WTC11 (cell line): ENCODE measurements around the gene ASTN1. TPM values are rescaled to one million over a fixed set of nuclear protein-coding genes. Genes with fewer than 3 reads are reported as not detected.

Experiments
- ATAC-seq: fragments of 200-7000 bp; cut with Tn5 transposase; 2 replicates; pipeline ENCODE4 v1.10.0; 2021; ENCODE audit warnings: mild to moderate bottlenecking, moderate library complexity
- CTCF ChIA-PET: fragments of 300-600 bp; sonication (Branson Sonifier 250); formaldehyde crosslinking; loops from one replicate; lab custom pipeline; 2021; ENCODE audit warnings: antibody characterized with exemption; lab: Charles Lee
- POLR2A ChIA-PET: fragments of 350-600 bp; sonication (Branson Sonifier 250); formaldehyde crosslinking; loops from one replicate; lab custom pipeline; 2021; ENCODE audit warnings: antibody characterized with exemption; lab: Charles Lee
- DNase-seq: peaks from one replicate; pipeline ENCODE4 v3.0.0; 2021; ENCODE audit warnings: low spot score
- H3K27ac Mint-ChIP-seq: 2 replicates; pipeline ENCODE4 v1.8.0; 2021; ENCODE audit warnings: mixed read lengths
- H3K27me3 Mint-ChIP-seq: 2 replicates; pipeline ENCODE4 v1.8.0; 2021; ENCODE audit warnings: low read depth, mild to moderate bottlenecking, moderate library complexity, mixed read lengths
- H3K36me3 Mint-ChIP-seq: 2 replicates; pipeline ENCODE4 v1.8.0; 2021; ENCODE audit warnings: mixed read lengths
- H3K4me1 Mint-ChIP-seq: 2 replicates; pipeline ENCODE4 v1.8.0; 2022; ENCODE audit warnings: mixed read lengths
- H3K4me3 Mint-ChIP-seq: 2 replicates; pipeline ENCODE4 v1.8.0; 2021; ENCODE audit warnings: mild to moderate bottlenecking, moderate library complexity, mixed read lengths
- H3K9me3 Mint-ChIP-seq: 2 replicates; pipeline ENCODE4 v1.8.0; 2021; ENCODE audit warnings: mixed read lengths
- GABPB1 ChIP-seq: sonication (generic); formaldehyde crosslinking; IDR thresholded peaks from 2 replicates; pipeline ENCODE4 v1.8.1; 2023; ENCODE audit warnings: mild to moderate bottlenecking, missing genetic modification reagents
- NFE2L1 ChIP-seq: sonication (generic); formaldehyde crosslinking; IDR thresholded peaks from 2 replicates; pipeline ENCODE4 v1.8.1; 2023; ENCODE audit warnings: missing genetic modification reagents
- NFYB ChIP-seq: sonication (generic); formaldehyde crosslinking; conservative IDR thresholded peaks from 2 replicates; pipeline ENCODE4 v1.8.0; 2022; ENCODE audit warnings: low read depth, missing genetic modification reagents
- NR2C2 ChIP-seq: sonication (generic); formaldehyde crosslinking; IDR thresholded peaks from 2 replicates; pipeline ENCODE4 v1.8.0; 2022; ENCODE audit warnings: mild to moderate bottlenecking, missing genetic modification reagents
- NR3C1 ChIP-seq: sonication (generic); formaldehyde crosslinking; conservative IDR thresholded peaks from 2 replicates; pipeline ENCODE4 v1.8.1; 2023; ENCODE audit warnings: low read depth, mild to moderate bottlenecking, missing genetic modification reagents
- RELA ChIP-seq: sonication (generic); formaldehyde crosslinking; IDR thresholded peaks from 2 replicates; pipeline ENCODE4 v1.8.1; 2022; ENCODE audit warnings: missing genetic modification reagents, mild to moderate bottlenecking, borderline replicate concordance
- SP1 ChIP-seq: sonication (generic); formaldehyde crosslinking; conservative IDR thresholded peaks from 2 replicates; pipeline ENCODE4 v1.8.1; 2022; ENCODE audit warnings: missing genetic modification reagents
- TCF7 ChIP-seq: sonication (generic); formaldehyde crosslinking; IDR thresholded peaks from 2 replicates; pipeline ENCODE4 v1.8.0; 2022; ENCODE audit warnings: mild to moderate bottlenecking, low read depth, missing genetic modification reagents, moderate library complexity
- ZNF317 ChIP-seq: sonication (generic); formaldehyde crosslinking; IDR thresholded peaks from 2 replicates; pipeline ENCODE4 v1.8.1; 2023; ENCODE audit warnings: low read depth, mild to moderate bottlenecking, moderate library complexity, missing genetic modification reagents, borderline replicate concordance
- ZNF423 ChIP-seq: fragments of 250-450 bp; sonication (Bioruptor Pico); IDR thresholded peaks from 2 replicates; pipeline ENCODE4 v2.1.2; 2022; ENCODE audit warnings: mild to moderate bottlenecking, moderate library complexity
- ZNF671 ChIP-seq: fragments of 250-450 bp; sonication (Bioruptor Pico); IDR thresholded peaks from 2 replicates; pipeline ENCODE4 v1.8.0; 2021; ENCODE audit warnings: mild to moderate bottlenecking
- total RNA-seq: library from RNA; stranded (reverse); gene quantifications from 3 replicates; pipeline ENCODE4 v1.2.3, GENCODE V29; 2021
- TF ChIP-seq, protein P1 (sequence below): sonication (generic); formaldehyde crosslinking; IDR thresholded peaks from 2 replicates; pipeline ENCODE4 v1.8.0; 2022; ENCODE audit warnings: mild to moderate bottlenecking, missing genetic modification reagents
- TF ChIP-seq, protein P2 (sequence below): sonication (generic); formaldehyde crosslinking; IDR thresholded peaks from 2 replicates; pipeline ENCODE4 v1.8.1; 2023; ENCODE audit warnings: mild to moderate bottlenecking, missing genetic modification reagents
- TF ChIP-seq, protein P3 (sequence below): fragments of 250-450 bp; sonication (Bioruptor Pico); IDR thresholded peaks from 2 replicates; pipeline ENCODE4 v1.9.0; 2021; ENCODE audit warnings: mild to moderate bottlenecking
- TF ChIP-seq, protein P4 (sequence below): sonication (generic); formaldehyde crosslinking; IDR thresholded peaks from 2 replicates; pipeline ENCODE4 v1.8.0; 2023; ENCODE audit warnings: missing genetic modification reagents, mild to moderate bottlenecking, borderline replicate concordance
- TF ChIP-seq, protein P5 (sequence below): fragments of 200-600 bp; IDR thresholded peaks from 2 replicates; pipeline ENCODE4 v1.8.0; 2022; ENCODE audit warnings: antibody characterized with exemption
- TF ChIP-seq, protein P6 (sequence below): sonication (generic); formaldehyde crosslinking; IDR thresholded peaks from 2 replicates; pipeline ENCODE4 v1.8.0; 2022; ENCODE audit warnings: missing genetic modification reagents
- TF ChIP-seq, protein P7 (sequence below): fragments of 250-450 bp; sonication (Bioruptor Pico); IDR thresholded peaks from 2 replicates; pipeline ENCODE4 v1.9.0; 2021; ENCODE audit warnings: moderate library complexity, mild to moderate bottlenecking, inconsistent platforms, borderline replicate concordance
- TF ChIP-seq, protein P8 (sequence below): sonication (generic); formaldehyde crosslinking; IDR thresholded peaks from 2 replicates; pipeline ENCODE4 v1.8.1; 2022; ENCODE audit warnings: mild to moderate bottlenecking, missing genetic modification reagents, moderate library complexity, borderline replicate concordance

The ASTN1 gene
- total RNA-seq, 1 experiment from 2014 or later, result 3.4 TPM

DNA sequence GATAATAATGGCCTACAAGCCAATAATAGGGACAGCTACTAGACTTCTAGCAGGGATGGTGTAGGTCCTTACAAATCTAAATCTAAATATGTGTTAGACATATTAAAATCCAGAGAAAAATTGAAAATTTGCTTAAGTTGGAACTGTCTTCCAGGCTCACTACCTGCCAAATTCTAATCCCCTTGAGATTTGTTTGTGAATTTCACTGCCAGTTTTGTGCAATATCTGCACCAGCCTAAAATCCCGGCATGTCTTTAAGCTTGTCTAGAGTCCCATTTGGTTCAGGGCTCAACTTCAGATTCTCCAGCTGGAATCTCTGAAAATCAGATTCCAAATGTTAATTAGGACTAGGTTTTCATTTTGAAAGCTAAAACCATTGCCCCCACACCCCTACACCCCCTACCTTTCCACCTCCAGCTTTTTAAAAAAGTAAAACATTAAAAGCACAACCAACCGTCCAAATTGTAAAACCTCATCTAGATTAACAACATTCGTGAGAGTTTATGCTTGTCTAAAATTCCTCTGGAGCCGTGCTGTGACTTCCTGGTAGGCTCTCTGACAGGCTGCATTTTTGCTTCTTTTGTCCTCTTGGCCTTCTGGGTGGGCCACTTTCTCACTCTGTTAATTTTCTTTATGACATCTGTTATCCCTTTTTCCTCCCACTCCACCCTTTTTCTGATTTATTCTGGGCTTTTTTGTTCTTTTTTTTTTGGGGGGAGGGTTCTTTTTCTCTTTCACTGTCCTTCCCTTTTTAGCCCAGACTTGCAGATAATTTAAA lies 352.8 kb downstream of the ASTN1 start:
- peaks cover 7% of the 10 kb centered on the region for H3K36me3 Mint-ChIP-seq
- TF ChIP-seq, protein P1, sequence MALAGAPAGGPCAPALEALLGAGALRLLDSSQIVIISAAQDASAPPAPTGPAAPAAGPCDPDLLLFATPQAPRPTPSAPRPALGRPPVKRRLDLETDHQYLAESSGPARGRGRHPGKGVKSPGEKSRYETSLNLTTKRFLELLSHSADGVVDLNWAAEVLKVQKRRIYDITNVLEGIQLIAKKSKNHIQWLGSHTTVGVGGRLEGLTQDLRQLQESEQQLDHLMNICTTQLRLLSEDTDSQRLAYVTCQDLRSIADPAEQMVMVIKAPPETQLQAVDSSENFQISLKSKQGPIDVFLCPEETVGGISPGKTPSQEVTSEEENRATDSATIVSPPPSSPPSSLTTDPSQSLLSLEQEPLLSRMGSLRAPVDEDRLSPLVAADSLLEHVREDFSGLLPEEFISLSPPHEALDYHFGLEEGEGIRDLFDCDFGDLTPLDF (CRISPR knock-in tag), result no peak
- TF ChIP-seq ZNF671 (no peak), SP1 (no peak), NR2C2 (CRISPR knock-in tag) (no peak), ZNF423 (CRISPR knock-in tag) (no peak), NFYB (CRISPR knock-in tag) (no peak), NR3C1 (no peak), NFE2L1 (CRISPR knock-in tag) (no peak), ZNF317 (CRISPR knock-in tag) (no peak), TCF7 (CRISPR knock-in tag) (no peak), GABPB1 (CRISPR knock-in tag) (no peak), RELA (CRISPR knock-in tag) (no peak)
- TF ChIP-seq, protein P2, sequence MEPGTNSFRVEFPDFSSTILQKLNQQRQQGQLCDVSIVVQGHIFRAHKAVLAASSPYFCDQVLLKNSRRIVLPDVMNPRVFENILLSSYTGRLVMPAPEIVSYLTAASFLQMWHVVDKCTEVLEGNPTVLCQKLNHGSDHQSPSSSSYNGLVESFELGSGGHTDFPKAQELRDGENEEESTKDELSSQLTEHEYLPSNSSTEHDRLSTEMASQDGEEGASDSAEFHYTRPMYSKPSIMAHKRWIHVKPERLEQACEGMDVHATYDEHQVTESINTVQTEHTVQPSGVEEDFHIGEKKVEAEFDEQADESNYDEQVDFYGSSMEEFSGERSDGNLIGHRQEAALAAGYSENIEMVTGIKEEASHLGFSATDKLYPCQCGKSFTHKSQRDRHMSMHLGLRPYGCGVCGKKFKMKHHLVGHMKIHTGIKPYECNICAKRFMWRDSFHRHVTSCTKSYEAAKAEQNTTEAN, result no peak
- TF ChIP-seq, protein P3, sequence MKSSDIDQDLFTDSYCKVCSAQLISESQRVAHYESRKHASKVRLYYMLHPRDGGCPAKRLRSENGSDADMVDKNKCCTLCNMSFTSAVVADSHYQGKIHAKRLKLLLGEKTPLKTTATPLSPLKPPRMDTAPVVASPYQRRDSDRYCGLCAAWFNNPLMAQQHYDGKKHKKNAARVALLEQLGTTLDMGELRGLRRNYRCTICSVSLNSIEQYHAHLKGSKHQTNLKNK (CRISPR knock-in tag), result no peak
- TF ChIP-seq, protein P4, sequence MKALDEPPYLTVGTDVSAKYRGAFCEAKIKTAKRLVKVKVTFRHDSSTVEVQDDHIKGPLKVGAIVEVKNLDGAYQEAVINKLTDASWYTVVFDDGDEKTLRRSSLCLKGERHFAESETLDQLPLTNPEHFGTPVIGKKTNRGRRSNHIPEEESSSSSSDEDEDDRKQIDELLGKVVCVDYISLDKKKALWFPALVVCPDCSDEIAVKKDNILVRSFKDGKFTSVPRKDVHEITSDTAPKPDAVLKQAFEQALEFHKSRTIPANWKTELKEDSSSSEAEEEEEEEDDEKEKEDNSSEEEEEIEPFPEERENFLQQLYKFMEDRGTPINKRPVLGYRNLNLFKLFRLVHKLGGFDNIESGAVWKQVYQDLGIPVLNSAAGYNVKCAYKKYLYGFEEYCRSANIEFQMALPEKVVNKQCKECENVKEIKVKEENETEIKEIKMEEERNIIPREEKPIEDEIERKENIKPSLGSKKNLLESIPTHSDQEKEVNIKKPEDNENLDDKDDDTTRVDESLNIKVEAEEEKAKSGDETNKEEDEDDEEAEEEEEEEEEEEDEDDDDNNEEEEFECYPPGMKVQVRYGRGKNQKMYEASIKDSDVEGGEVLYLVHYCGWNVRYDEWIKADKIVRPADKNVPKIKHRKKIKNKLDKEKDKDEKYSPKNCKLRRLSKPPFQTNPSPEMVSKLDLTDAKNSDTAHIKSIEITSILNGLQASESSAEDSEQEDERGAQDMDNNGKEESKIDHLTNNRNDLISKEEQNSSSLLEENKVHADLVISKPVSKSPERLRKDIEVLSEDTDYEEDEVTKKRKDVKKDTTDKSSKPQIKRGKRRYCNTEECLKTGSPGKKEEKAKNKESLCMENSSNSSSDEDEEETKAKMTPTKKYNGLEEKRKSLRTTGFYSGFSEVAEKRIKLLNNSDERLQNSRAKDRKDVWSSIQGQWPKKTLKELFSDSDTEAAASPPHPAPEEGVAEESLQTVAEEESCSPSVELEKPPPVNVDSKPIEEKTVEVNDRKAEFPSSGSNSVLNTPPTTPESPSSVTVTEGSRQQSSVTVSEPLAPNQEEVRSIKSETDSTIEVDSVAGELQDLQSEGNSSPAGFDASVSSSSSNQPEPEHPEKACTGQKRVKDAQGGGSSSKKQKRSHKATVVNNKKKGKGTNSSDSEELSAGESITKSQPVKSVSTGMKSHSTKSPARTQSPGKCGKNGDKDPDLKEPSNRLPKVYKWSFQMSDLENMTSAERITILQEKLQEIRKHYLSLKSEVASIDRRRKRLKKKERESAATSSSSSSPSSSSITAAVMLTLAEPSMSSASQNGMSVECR (CRISPR knock-in tag), result no peak
- TF ChIP-seq, protein P5, sequence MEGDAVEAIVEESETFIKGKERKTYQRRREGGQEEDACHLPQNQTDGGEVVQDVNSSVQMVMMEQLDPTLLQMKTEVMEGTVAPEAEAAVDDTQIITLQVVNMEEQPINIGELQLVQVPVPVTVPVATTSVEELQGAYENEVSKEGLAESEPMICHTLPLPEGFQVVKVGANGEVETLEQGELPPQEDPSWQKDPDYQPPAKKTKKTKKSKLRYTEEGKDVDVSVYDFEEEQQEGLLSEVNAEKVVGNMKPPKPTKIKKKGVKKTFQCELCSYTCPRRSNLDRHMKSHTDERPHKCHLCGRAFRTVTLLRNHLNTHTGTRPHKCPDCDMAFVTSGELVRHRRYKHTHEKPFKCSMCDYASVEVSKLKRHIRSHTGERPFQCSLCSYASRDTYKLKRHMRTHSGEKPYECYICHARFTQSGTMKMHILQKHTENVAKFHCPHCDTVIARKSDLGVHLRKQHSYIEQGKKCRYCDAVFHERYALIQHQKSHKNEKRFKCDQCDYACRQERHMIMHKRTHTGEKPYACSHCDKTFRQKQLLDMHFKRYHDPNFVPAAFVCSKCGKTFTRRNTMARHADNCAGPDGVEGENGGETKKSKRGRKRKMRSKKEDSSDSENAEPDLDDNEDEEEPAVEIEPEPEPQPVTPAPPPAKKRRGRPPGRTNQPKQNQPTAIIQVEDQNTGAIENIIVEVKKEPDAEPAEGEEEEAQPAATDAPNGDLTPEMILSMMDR, result no peak
- TF ChIP-seq, protein P6, sequence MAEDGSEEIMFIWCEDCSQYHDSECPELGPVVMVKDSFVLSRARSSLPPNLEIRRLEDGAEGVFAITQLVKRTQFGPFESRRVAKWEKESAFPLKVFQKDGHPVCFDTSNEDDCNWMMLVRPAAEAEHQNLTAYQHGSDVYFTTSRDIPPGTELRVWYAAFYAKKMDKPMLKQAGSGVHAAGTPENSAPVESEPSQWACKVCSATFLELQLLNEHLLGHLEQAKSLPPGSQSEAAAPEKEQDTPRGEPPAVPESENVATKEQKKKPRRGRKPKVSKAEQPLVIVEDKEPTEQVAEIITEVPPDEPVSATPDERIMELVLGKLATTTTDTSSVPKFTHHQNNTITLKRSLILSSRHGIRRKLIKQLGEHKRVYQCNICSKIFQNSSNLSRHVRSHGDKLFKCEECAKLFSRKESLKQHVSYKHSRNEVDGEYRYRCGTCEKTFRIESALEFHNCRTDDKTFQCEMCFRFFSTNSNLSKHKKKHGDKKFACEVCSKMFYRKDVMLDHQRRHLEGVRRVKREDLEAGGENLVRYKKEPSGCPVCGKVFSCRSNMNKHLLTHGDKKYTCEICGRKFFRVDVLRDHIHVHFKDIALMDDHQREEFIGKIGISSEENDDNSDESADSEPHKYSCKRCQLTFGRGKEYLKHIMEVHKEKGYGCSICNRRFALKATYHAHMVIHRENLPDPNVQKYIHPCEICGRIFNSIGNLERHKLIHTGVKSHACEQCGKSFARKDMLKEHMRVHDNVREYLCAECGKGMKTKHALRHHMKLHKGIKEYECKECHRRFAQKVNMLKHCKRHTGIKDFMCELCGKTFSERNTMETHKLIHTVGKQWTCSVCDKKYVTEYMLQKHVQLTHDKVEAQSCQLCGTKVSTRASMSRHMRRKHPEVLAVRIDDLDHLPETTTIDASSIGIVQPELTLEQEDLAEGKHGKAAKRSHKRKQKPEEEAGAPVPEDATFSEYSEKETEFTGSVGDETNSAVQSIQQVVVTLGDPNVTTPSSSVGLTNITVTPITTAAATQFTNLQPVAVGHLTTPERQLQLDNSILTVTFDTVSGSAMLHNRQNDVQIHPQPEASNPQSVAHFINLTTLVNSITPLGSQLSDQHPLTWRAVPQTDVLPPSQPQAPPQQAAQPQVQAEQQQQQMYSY (CRISPR knock-in tag), result no peak
- TF ChIP-seq, protein P7, sequence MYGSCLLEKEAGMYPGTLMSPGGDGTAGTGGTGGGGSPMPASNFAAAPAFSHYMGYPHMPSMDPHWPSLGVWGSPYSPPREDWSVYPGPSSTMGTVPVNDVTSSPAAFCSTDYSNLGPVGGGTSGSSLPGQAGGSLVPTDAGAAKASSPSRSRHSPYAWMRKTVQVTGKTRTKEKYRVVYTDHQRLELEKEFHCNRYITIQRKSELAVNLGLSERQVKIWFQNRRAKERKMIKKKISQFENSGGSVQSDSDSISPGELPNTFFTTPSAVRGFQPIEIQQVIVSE (CRISPR knock-in tag), result no peak
- TF ChIP-seq, protein P8, sequence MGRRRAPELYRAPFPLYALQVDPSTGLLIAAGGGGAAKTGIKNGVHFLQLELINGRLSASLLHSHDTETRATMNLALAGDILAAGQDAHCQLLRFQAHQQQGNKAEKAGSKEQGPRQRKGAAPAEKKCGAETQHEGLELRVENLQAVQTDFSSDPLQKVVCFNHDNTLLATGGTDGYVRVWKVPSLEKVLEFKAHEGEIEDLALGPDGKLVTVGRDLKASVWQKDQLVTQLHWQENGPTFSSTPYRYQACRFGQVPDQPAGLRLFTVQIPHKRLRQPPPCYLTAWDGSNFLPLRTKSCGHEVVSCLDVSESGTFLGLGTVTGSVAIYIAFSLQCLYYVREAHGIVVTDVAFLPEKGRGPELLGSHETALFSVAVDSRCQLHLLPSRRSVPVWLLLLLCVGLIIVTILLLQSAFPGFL, result no peak
- ChIA-PET CTCF (interaction anchor here (0.6 to 1.2 kb wide), 2 partner anchors 10 to 69 kb away, joined by 3 read pairs; no protein-coding TSS in a partner anchor), POLR2A (no interaction called here)
- DNase-seq, result no peak
- peaks cover 37% of the 10 kb centered on the region for H3K4me1 Mint-ChIP-seq
- H3K4me3 Mint-ChIP-seq, result no peak overlapping the region
- ATAC-seq, result peak; percentile 27; the same call in 1 of the 2 replicates
- H3K27me3 Mint-ChIP-seq, result no peaks in the 10 kb centered on the region
- no peak overlapping the region; the same call in 1 of the 2 replicates for H3K27ac Mint-ChIP-seq
- H3K9me3 Mint-ChIP-seq, result peaks cover 12% of the 10 kb centered on the region
